Tibial nerve (tissue), 3 donors: ENCODE results near the gene GRK1.

ENCODE experiments used
- CTCF ChIP-seq, 5 experiments: fragments of 200-600 bp in 3 of 5; fragments of 450-650 bp in 2 of 5; sonication (generic) in 3 of 5; IDR thresholded peaks; one replicate each; pipeline ENCODE4 v1.5.1; 2016 to 2019; ENCODE audit warnings: antibody characterized with exemption in 5 of 5, mild to moderate bottlenecking in 3 of 5, moderate library complexity in 2 of 5
- POLR2A ChIP-seq, 2 donors: fragments of 450-650 bp; IDR thresholded peaks; one replicate each; pipeline ENCODE4 v1.6.1; 2017; ENCODE audit warnings: antibody characterized with exemption in 2 of 2, mild to moderate bottlenecking in 2 of 2, moderate library complexity in 2 of 2

DNA sequence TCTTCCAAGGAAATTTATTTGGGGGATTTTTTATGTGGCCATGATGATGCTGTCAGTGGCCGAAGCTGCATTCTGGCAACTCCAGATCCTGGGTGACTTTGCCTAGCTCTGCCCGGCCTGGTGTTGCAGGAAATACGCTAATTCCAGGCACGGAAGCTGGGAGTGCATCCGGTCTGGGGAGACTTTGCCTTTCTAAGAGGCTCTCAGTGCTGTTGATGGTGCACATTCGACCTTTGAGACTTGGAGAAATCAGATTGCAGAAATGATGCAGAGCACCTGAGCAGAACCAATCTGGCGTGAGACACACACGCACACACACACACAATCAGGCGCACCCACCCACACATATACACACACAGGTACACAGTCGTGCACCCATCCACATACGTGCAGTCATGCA is 86.2 kb downstream of the GRK1 start:
- TF ChIP-seq CTCF (IDR thresholded peaks at IDR 0.05) (no peak), POLR2A (IDR thresholded peaks at IDR 0.05) (no peak)
